GM12865 (cell line): ENCODE results near the gene TIGD3.

Experiments used
- DNase-seq: peaks from one replicate; pipeline ENCODE4 v3.0.0; 2010; ENCODE audit warnings: low read depth
- H3K4me3 ChIP-seq: 2 replicates; pipeline ENCODE4 v1.5.1; 2011; ENCODE audit warnings: mild to moderate bottlenecking, low read depth, low read length, control low read depth
- CTCF ChIP-seq: IDR thresholded peaks from 2 replicates; pipeline ENCODE4 v1.5.1; 2011; ENCODE audit warnings: low read length, control low read depth, low read depth, inconsistent platforms; ENCODE audit not compliant: insufficient read depth; ENCODE audit errors: missing control alignments

Gene TIGD3

GRCh38 chr11:65340226-65340625 lies 14.3 kb upstream of the TIGD3 start:
- no peak overlapping the region for H3K4me3 ChIP-seq
- no peak for TF ChIP-seq CTCF
- no peak for DNase-seq

- no peak overlapping the region for H3K4me3 ChIP-seq
These were observed 12.7 kb upstream of the TIGD3 start for GRCh38 chr11:65341856-65342255.

GRCh38 chr11:65351511-65351910 lies 3.0 kb upstream of the TIGD3 start:
- no peak overlapping the region for H3K4me3 ChIP-seq
- no peak for DNase-seq
- no peak for TF ChIP-seq CTCF

More at GRCh38 chr11:65341856-65342255, 12.7 kb upstream of the TIGD3 start:
- DNase-seq = no peak
- TF ChIP-seq CTCF = no peak

- TF ChIP-seq CTCF = no peak
These were observed 1.8 kb upstream of the TIGD3 start for GRCh38 chr11:65352783-65353182.

GRCh38 chr11:65353376-65353775 lies 1.2 kb upstream of the TIGD3 start:
- TF ChIP-seq CTCF = no peak
- H3K4me3 ChIP-seq = no peak overlapping the region
- DNase-seq = no peak

More at GRCh38 chr11:65352783-65353182, 1.8 kb upstream of the TIGD3 start:
- H3K4me3 ChIP-seq = no peak overlapping the region
- DNase-seq = no peak

GRCh38 chr11:65353900-65354264 lies 669 bp upstream of the TIGD3 start:
- TF ChIP-seq CTCF = no peak
- DNase-seq = no peak
- peak overlapping the region; percentile 55 for H3K4me3 ChIP-seq

- no peak for TF ChIP-seq CTCF
- DNase-seq = peak; percentile 48
- peak overlapping the region; percentile 53 for H3K4me3 ChIP-seq
These were observed 643 bp downstream of the TIGD3 start for GRCh38 chr11:65355013-65355775.
